Neural crest cell (in vitro differentiated cells): ENCODE data around the gene GJA3. TPM values are rescaled to one million over a fixed set of nuclear protein-coding genes. Genes with fewer than 3 reads are reported as not detected.
A peak's percentile ranks its signal among the peaks of the same experiment; 100 is the strongest.

Experiments
- DNase-seq: peaks from one replicate; pipeline ENCODE4 v3.0.0; 2021; ENCODE audit warnings: low read depth, mixed read lengths, low spot score
- H3K27ac Mint-ChIP-seq: one replicate; pipeline ENCODE4 v1.8.0; 2021; ENCODE audit warnings: mild to moderate bottlenecking, mixed read lengths; ENCODE audit not compliant: unreplicated experiment
- H3K27me3 Mint-ChIP-seq: 2 replicates; pipeline ENCODE4 v1.8.0; 2021; ENCODE audit warnings: low read depth, mild to moderate bottlenecking, mixed read lengths
- H3K36me3 Mint-ChIP-seq: 2 replicates; pipeline ENCODE4 v1.8.0; 2021; ENCODE audit warnings: low read depth, mild to moderate bottlenecking, mixed read lengths
- H3K4me1 Mint-ChIP-seq: 2 replicates; pipeline ENCODE4 v1.8.0; 2021; ENCODE audit warnings: mixed read lengths
- H3K4me3 Mint-ChIP-seq: one replicate; pipeline ENCODE4 v1.8.0; 2021; ENCODE audit warnings: mild to moderate bottlenecking, mixed read lengths
- H3K9me3 Mint-ChIP-seq: 2 replicates; pipeline ENCODE4 v1.8.0; 2021; ENCODE audit warnings: mixed read lengths
- CTCF ChIP-seq: fragments of 200-600 bp; sonication (generic); conservative IDR thresholded peaks from 2 replicates; pipeline ENCODE4 v1.5.0; 2021; ENCODE audit warnings: antibody characterized with exemption, mild to moderate bottlenecking
- total RNA-seq: library from RNA; stranded (reverse); gene quantifications from 2 replicates; pipeline ENCODE4 v1.2.1, GENCODE V29; 2021

The GJA3 gene
- total RNA-seq, 1 donor from 2014 or later = not detected

- H3K27ac Mint-ChIP-seq = no peak overlapping the region
- peaks cover 14% of the 10 kb centered on the region for H3K4me1 Mint-ChIP-seq
- no peaks in the 10 kb centered on the region for H3K9me3 Mint-ChIP-seq
- no peaks in the 10 kb centered on the region for H3K36me3 Mint-ChIP-seq
- peaks cover 12% of the 10 kb centered on the region for H3K27me3 Mint-ChIP-seq
- no peak for DNase-seq
- no peak for TF ChIP-seq CTCF
- peak overlapping the region; percentile 58 for H3K4me3 Mint-ChIP-seq
These were observed 44.6 kb downstream of the GJA3 start for GRCh38 chr13:20116213-20116612.

GRCh38 chr13:20114066-20114610 lies 46.7 kb downstream of the GJA3 start:
- Mint-ChIP-seq H3K36me3 (no peaks in the 10 kb centered on the region), H3K27me3 (peaks cover 3% of the 10 kb centered on the region), H3K27ac (no peak overlapping the region), H3K4me3 (no peak overlapping the region), H3K9me3 (no peaks in the 10 kb centered on the region), H3K4me1 (peaks cover 5% of the 10 kb centered on the region)
- DNase-seq = no peak
- no peak for TF ChIP-seq CTCF

GRCh38 chr13:20109037-20109436 lies 51.8 kb downstream of the GJA3 start:
- Mint-ChIP-seq H3K27me3 (peaks cover 8% of the 10 kb centered on the region), H3K27ac (no peak overlapping the region), H3K4me1 (no peaks in the 10 kb centered on the region), H3K4me3 (no peak overlapping the region), H3K36me3 (no peaks in the 10 kb centered on the region), H3K9me3 (no peaks in the 10 kb centered on the region)
- no peak for DNase-seq
- no peak for TF ChIP-seq CTCF

GRCh38 chr13:20106742-20107141 lies 54.1 kb downstream of the GJA3 start:
- Mint-ChIP-seq H3K27me3 (peaks cover 19% of the 10 kb centered on the region), H3K4me3 (no peak overlapping the region), H3K36me3 (no peaks in the 10 kb centered on the region), H3K4me1 (no peaks in the 10 kb centered on the region), H3K27ac (no peak overlapping the region), H3K9me3 (no peaks in the 10 kb centered on the region)
- no peak for DNase-seq
- TF ChIP-seq CTCF = no peak

GRCh38 chr13:20105161-20105689 lies 55.6 kb downstream of the GJA3 start:
- Mint-ChIP-seq H3K36me3 (no peaks in the 10 kb centered on the region), H3K4me1 (no peaks in the 10 kb centered on the region), H3K27me3 (peaks cover 22% of the 10 kb centered on the region), H3K9me3 (no peaks in the 10 kb centered on the region), H3K4me3 (no peak overlapping the region), H3K27ac (no peak overlapping the region)
- TF ChIP-seq CTCF = no peak
- DNase-seq = no peak
